Measurements from ENCODE around the gene ZFX. TPM values are rescaled to one million over a fixed set of nuclear protein-coding genes. Genes with fewer than 3 reads are reported as not detected.
"Not testable (repeated sequence)": the region's sequence is repeated elsewhere in the genome, so short reads cannot be mapped to it uniquely, and the experiment has no call there.

The ZFX gene
- 12.6 TPM for polyA plus RNA-seq (2013, experiment 1 of 2)
- polyA plus RNA-seq (2013, experiment 2 of 2): 13.4 TPM

DNA sequence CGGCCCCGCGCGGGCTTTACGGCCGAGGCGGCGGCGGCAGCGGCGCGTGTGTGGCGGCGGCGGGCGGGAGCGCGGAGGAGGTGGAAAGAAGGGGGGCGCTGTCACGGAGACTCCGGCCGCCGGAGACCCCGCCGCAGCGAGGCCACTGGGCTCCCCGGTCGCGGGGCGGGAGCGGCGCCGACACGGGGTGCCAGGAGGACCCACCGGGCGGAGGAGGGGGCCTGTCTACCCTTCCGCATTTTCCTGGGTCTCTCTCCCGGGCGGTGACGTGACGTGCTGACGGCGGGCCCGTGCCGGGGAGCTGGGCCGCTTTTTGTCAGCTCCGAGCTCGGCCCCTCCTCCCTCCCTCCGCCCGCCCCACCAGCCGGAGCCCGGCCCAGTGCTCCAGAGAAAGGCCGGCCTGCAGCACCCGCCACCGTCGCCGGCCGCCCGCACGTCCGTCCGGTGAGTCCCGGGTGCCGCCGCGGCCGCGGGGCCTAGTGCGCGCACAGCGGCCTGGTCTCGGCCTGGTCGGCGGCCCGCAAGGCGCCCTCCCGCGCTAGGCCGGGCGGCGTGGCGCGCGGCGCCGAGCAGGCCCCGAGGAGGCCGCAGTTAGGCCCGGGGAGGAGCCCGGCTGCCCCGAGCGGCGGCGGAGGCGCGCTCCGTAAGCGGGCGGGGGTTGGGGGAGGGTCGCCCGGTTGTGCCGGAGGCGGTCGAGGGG, at the start of gene ZFX:
ZFX (plus strand) TSS at position 379 of the 700 bp plus-strand sequence. CDS start 23,014 bp downstream, outside the sequence.
- Histone ChIP-seq H3K9ac (ENCODE audit: low read depth, low read length) (peak within 1 kb of the TSS; percentile 94), H3K36me3 (ENCODE audit: insufficient read depth, low read length) (peaks cover 8% of the 10 kb centered on the region), H3K27me3 (ENCODE audit: insufficient read depth, low read length) (no peaks in the 10 kb centered on the region), H3K27ac (ENCODE audit: low read depth, low read length) (peak within 1 kb of the TSS; percentile 98), H3K9me3 (ENCODE audit: insufficient read depth, low read depth, low read length) (no peaks in the 10 kb centered on the region), H3K4me3 (ENCODE audit: low read length) (peak within 1 kb of the TSS; percentile 91), H3K4me1 (ENCODE audit: insufficient read depth, low read length) (peaks cover 32% of the 10 kb centered on the region)
- WGBS: under 1% methylated on average over 100 of the region's 104 CpGs

- 93% methylated on average over 2 of the region's 2 CpGs for WGBS
- H3K9ac ChIP-seq (ENCODE audit: low read depth, low read length): no peak overlapping the region
- H3K27ac ChIP-seq (ENCODE audit: low read depth, low read length): no peak overlapping the region
- no peak overlapping the region for H3K4me3 ChIP-seq (ENCODE audit: low read length)
- H3K9me3 ChIP-seq (ENCODE audit: insufficient read depth, low read depth, low read length): no peaks in the 10 kb centered on the region
- H3K27me3 ChIP-seq (ENCODE audit: insufficient read depth, low read length): no peaks in the 10 kb centered on the region
- H3K4me1 ChIP-seq (ENCODE audit: insufficient read depth, low read length): no peaks in the 10 kb centered on the region
- H3K36me3 ChIP-seq (ENCODE audit: insufficient read depth, low read length): no peaks in the 10 kb centered on the region
Measured at GRCh38 chrX:24100713-24101112, 48.8 kb upstream of the ZFX start.

- H3K36me3 ChIP-seq (ENCODE audit: insufficient read depth, low read length): no peaks in the 10 kb centered on the region
- H3K27me3 ChIP-seq (ENCODE audit: insufficient read depth, low read length): no peaks in the 10 kb centered on the region
- no peaks in the 10 kb centered on the region for H3K4me1 ChIP-seq (ENCODE audit: insufficient read depth, low read length)
- H3K9ac ChIP-seq (ENCODE audit: low read depth, low read length): no peak overlapping the region
- H3K27ac ChIP-seq (ENCODE audit: low read depth, low read length): no peak overlapping the region
- no peaks in the 10 kb centered on the region for H3K9me3 ChIP-seq (ENCODE audit: insufficient read depth, low read depth, low read length)
- WGBS: 100% methylated on average over 1 of the region's 2 CpGs
- no peak overlapping the region for H3K4me3 ChIP-seq (ENCODE audit: low read length)
Measured at GRCh38 chrX:24110069-24110468, 39.5 kb upstream of the ZFX start.

GRCh38 chrX:24113181-24113580, 36.3 kb upstream of the ZFX start:
- Histone ChIP-seq H3K27ac (ENCODE audit: low read depth, low read length) (no peak overlapping the region), H3K4me1 (ENCODE audit: insufficient read depth, low read length) (no peaks in the 10 kb centered on the region), H3K36me3 (ENCODE audit: insufficient read depth, low read length) (no peaks in the 10 kb centered on the region), H3K9ac (ENCODE audit: low read depth, low read length) (no peak overlapping the region), H3K9me3 (ENCODE audit: insufficient read depth, low read depth, low read length) (no peaks in the 10 kb centered on the region), H3K27me3 (ENCODE audit: insufficient read depth, low read length) (no peaks in the 10 kb centered on the region), H3K4me3 (ENCODE audit: low read length) (no peak overlapping the region)
- 83% methylated on average over 2 of the region's 2 CpGs for WGBS

- H3K27me3 ChIP-seq (ENCODE audit: insufficient read depth, low read length): no peaks in the 10 kb centered on the region
- WGBS: 92% methylated on average over 3 of the region's 3 CpGs
- H3K4me1 ChIP-seq (ENCODE audit: insufficient read depth, low read length): no peaks in the 10 kb centered on the region
- no peak overlapping the region for H3K4me3 ChIP-seq (ENCODE audit: low read length)
- no peak overlapping the region for H3K27ac ChIP-seq (ENCODE audit: low read depth, low read length)
- no peaks in the 10 kb centered on the region for H3K9me3 ChIP-seq (ENCODE audit: insufficient read depth, low read depth, low read length)
- H3K9ac ChIP-seq (ENCODE audit: low read depth, low read length): no peak overlapping the region
- H3K36me3 ChIP-seq (ENCODE audit: insufficient read depth, low read length): no peaks in the 10 kb centered on the region
Measured at GRCh38 chrX:24117258-24117657, 32.3 kb upstream of the ZFX start.

DNA sequence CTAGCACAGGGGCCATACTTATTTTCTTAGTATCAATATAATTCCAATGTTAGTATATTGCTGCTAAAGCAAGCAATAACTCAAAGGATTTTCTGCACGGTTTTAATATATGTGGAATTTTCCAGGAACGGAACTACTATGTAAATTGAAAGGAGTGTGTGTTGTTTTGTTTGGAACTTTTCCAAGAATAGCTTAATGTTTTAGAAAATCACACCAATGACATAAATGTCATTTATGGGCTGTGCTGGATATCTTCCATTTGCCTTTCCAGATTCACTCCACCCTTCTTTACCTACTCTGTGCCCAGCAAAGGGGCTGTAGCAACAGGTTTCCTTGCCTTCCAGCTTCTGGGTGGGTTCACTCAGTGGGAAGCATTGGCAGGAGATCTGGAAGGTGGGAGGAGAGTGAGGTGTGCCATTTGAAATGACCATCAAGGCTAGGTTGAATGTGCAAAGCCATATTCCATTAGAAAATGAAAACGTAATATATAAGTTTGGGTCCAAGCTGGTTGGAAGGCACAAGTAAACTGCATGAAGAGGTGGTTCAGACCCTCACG, 25.2 kb upstream of the ZFX start:
- Histone ChIP-seq H3K9ac (ENCODE audit: low read depth, low read length) (no peak overlapping the region), H3K9me3 (ENCODE audit: insufficient read depth, low read depth, low read length) (no peaks in the 10 kb centered on the region), H3K4me1 (ENCODE audit: insufficient read depth, low read length) (no peaks in the 10 kb centered on the region), H3K27ac (ENCODE audit: low read depth, low read length) (no peak overlapping the region), H3K4me3 (ENCODE audit: low read length) (no peak overlapping the region), H3K27me3 (ENCODE audit: insufficient read depth, low read length) (no peaks in the 10 kb centered on the region), H3K36me3 (ENCODE audit: insufficient read depth, low read length) (no peaks in the 10 kb centered on the region)
- 94% methylated on average over 4 of the region's 4 CpGs for WGBS

DNA sequence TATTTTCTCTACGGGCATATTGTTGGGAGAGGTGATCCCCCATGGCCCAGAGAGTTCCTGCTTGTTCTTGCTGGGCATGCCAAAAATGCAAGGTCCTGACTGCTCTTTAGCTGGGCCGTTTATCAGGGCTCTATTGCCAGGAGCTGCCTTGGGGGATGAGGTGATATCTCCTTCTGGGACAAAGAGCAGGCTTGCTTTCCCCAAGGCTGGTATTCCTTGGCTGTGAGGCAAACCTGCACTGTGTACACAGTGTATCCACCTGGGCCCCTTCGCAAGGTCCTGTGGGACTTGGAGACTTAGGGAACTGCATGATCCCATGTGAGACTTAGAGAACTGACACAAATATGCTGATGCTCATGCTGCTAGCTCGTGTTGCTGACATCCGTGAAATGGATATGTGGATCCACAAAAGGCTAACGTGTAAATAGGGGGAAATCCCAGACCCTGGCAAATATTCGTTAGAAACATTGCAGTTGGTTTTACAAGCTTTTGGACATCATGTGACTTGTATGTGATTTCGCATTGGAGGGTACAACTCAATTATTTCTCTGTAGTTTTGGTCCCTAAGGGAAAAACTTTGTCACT, 24.4 kb upstream of the ZFX start:
- H3K9me3 ChIP-seq (ENCODE audit: insufficient read depth, low read depth, low read length): no peaks in the 10 kb centered on the region
- H3K27ac ChIP-seq (ENCODE audit: low read depth, low read length): no peak overlapping the region
- 83% methylated on average over 8 of the region's 8 CpGs for WGBS
- H3K27me3 ChIP-seq (ENCODE audit: insufficient read depth, low read length): no peaks in the 10 kb centered on the region
- H3K9ac ChIP-seq (ENCODE audit: low read depth, low read length): no peak overlapping the region
- H3K4me1 ChIP-seq (ENCODE audit: insufficient read depth, low read length): no peaks in the 10 kb centered on the region
- no peak overlapping the region for H3K4me3 ChIP-seq (ENCODE audit: low read length)
- H3K36me3 ChIP-seq (ENCODE audit: insufficient read depth, low read length): no peaks in the 10 kb centered on the region

DNA sequence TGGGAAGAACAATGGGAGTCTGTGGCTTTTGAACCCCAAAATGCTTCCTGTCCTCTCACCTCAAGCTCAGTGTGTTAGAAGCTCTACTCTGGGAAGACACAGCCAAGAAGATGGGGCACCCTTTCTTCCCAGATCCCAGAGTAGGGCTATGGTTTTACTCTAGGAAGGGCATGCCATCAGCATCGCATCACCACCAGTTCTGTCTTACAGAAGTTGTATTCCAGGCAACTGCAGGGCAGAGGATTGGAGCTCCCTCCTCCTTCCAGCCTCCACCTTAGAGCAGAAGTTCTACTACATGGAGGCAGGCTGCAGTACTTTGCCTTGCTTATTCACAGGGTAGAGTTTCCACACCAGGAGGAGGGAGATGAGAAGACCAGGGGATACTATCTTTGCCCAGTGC, 18.1 kb upstream of the ZFX start:
- no peaks in the 10 kb centered on the region for H3K36me3 ChIP-seq (ENCODE audit: insufficient read depth, low read length)
- no peaks in the 10 kb centered on the region for H3K9me3 ChIP-seq (ENCODE audit: insufficient read depth, low read depth, low read length)
- no peak overlapping the region for H3K9ac ChIP-seq (ENCODE audit: low read depth, low read length)
- no peak overlapping the region for H3K4me3 ChIP-seq (ENCODE audit: low read length)
- no peaks in the 10 kb centered on the region for H3K27me3 ChIP-seq (ENCODE audit: insufficient read depth, low read length)
- no peak overlapping the region for H3K27ac ChIP-seq (ENCODE audit: low read depth, low read length)
- H3K4me1 ChIP-seq (ENCODE audit: insufficient read depth, low read length): no peaks in the 10 kb centered on the region
- 100% methylated on average over 1 of the region's 1 CpG for WGBS

DNA sequence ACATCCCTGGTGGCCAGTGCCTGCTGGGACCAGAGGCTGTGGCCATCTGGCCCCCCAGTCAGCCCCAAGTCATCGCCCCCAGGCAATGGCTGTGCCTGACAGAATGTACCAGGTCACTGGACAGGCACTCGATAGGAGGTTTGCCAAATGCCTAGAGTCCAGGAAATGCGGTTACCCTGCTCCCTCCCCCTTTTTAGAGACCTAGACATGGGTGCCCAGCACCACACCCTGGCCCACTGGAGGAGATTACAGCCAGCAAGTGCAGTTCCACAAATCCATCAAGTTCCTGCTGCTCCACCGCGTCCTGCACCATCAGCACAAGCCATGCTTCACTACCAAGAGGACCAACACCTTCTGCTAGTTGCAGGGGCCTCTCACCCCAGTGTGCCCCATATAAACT, 16.2 kb upstream of the ZFX start:
- H3K4me1 ChIP-seq (ENCODE audit: insufficient read depth, low read length): no peaks in the 10 kb centered on the region
- 90% methylated on average over 5 of the region's 5 CpGs for WGBS
- no peaks in the 10 kb centered on the region for H3K9me3 ChIP-seq (ENCODE audit: insufficient read depth, low read depth, low read length)
- no peaks in the 10 kb centered on the region for H3K36me3 ChIP-seq (ENCODE audit: insufficient read depth, low read length)
- H3K27me3 ChIP-seq (ENCODE audit: insufficient read depth, low read length): no peaks in the 10 kb centered on the region
- H3K4me3 ChIP-seq (ENCODE audit: low read length): no peak overlapping the region
- no peak overlapping the region for H3K27ac ChIP-seq (ENCODE audit: low read depth, low read length)
- no peak overlapping the region for H3K9ac ChIP-seq (ENCODE audit: low read depth, low read length)

- H3K36me3 ChIP-seq (ENCODE audit: insufficient read depth, low read length); H3K27me3 ChIP-seq (ENCODE audit: insufficient read depth, low read length); H3K4me3 ChIP-seq (ENCODE audit: low read length); H3K27ac ChIP-seq (ENCODE audit: low read depth, low read length); H3K9ac ChIP-seq (ENCODE audit: low read depth, low read length); H3K9me3 ChIP-seq (ENCODE audit: insufficient read depth, low read depth, low read length); H3K4me1 ChIP-seq (ENCODE audit: insufficient read depth, low read length): not testable (repeated sequence)
- WGBS: 50% methylated on average over 7 of the region's 9 CpGs
Measured at GRCh38 chrX:24135768-24136167, 13.8 kb upstream of the ZFX start.

- no peaks in the 10 kb centered on the region for H3K36me3 ChIP-seq (ENCODE audit: insufficient read depth, low read length)
- no peak overlapping the region for H3K4me3 ChIP-seq (ENCODE audit: low read length)
- H3K9ac ChIP-seq (ENCODE audit: low read depth, low read length): no peak overlapping the region
- H3K4me1 ChIP-seq (ENCODE audit: insufficient read depth, low read length): no peaks in the 10 kb centered on the region
- no peaks in the 10 kb centered on the region for H3K9me3 ChIP-seq (ENCODE audit: insufficient read depth, low read depth, low read length)
- H3K27ac ChIP-seq (ENCODE audit: low read depth, low read length): no peak overlapping the region
- H3K27me3 ChIP-seq (ENCODE audit: insufficient read depth, low read length): no peaks in the 10 kb centered on the region
Measured at GRCh38 chrX:24137192-24137591, 12.3 kb upstream of the ZFX start.

Measured in HUES64 (cell line).